Gastroesophageal sphincter (tissue), 4 donors: ENCODE data around the gene DMTF1. TPM values are rescaled to one million over a fixed set of nuclear protein-coding genes. Genes with fewer than 3 reads are reported as not detected.
A peak's percentile ranks its signal among the peaks of the same experiment; 100 is the strongest.

ENCODE experiments used
- ATAC-seq: fragments of 150-250 bp; one replicate; pipeline ENCODE4 v1.9.1; 2016; ENCODE audit warnings: mild to moderate bottlenecking, moderate library complexity
- H3K27ac ChIP-seq, 4 donors: fragments of 200-600 bp; sonication (generic) in 3 of 4; 1 replicate in 3 of 4; 2 replicates in 1 of 4; pipeline ENCODE4 v1.5.1; 2016 to 2019
- H3K27me3 ChIP-seq: fragments of 200-600 bp; sonication (generic); one replicate; pipeline ENCODE4 v1.5.1; 2019
- H3K36me3 ChIP-seq, 2 donors: fragments of 200-600 bp; sonication (generic); one replicate each; pipeline ENCODE4 v1.5.1; 2019; ENCODE audit warnings: control low read depth in 1 of 2
- H3K4me1 ChIP-seq, 3 donors: fragments of 200-600 bp; sonication (generic); 1 replicate in 2 of 3; 2 replicates in 1 of 3; pipeline ENCODE4 v1.5.1; 2016 to 2019; ENCODE audit warnings: control low read depth in 2 of 3
- H3K4me3 ChIP-seq, 2 donors: fragments of 200-600 bp; sonication (generic); one replicate each; pipeline ENCODE4 v1.5.1; 2019; ENCODE audit warnings: mild to moderate bottlenecking in 1 of 2, moderate library complexity in 1 of 2
- H3K9me3 ChIP-seq, 3 donors: fragments of 200-600 bp; sonication (generic); one replicate each; pipeline ENCODE4 v1.5.1; 2017 to 2019; ENCODE audit warnings: control low read depth in 2 of 3
- EP300 ChIP-seq: sonication (generic); formaldehyde crosslinking; IDR thresholded peaks from one replicate; pipeline ENCODE4 v1.6.1; 2017; ENCODE audit warnings: antibody characterized with exemption, mild to moderate bottlenecking
- POLR2A ChIP-seq, 2 donors: fragments of 450-650 bp; IDR thresholded peaks; one replicate each; pipeline ENCODE4 v1.6.1; 2017; ENCODE audit warnings: antibody characterized with exemption in 2 of 2, mild to moderate bottlenecking in 2 of 2, moderate library complexity in 1 of 2
- POLR2AphosphoS5 ChIP-seq: sonication (generic); formaldehyde crosslinking; IDR thresholded peaks from one replicate; pipeline ENCODE4 v1.6.1; 2017; ENCODE audit warnings: antibody characterized with exemption
- WGBS, 2 donors: methylation state at CpG; one replicate each; pipeline ENCODE4 v1.1.5; 2018; ENCODE audit warnings: low coverage in 1 of 2; 5-methylcytosine and 5-hydroxymethylcytosine counted together
- total RNA-seq, 4 donors: library from RNA; depleted of rRNA; stranded (reverse); fragments of >200 nt; gene quantifications; one replicate each; pipeline ENCODE4 v1.1.0, GENCODE V29; 2016
- TF ChIP-seq, protein P1 (sequence below), 4 experiments: fragments of 200-600 bp in 2 of 4; fragments of 450-650 bp in 2 of 4; sonication (generic) in 1 of 4; IDR thresholded peaks; one replicate each; pipeline ENCODE4 v1.5.1; 2017 to 2019; ENCODE audit warnings: antibody characterized with exemption in 4 of 4, mild to moderate bottlenecking in 2 of 4, moderate library complexity in 2 of 4

The DMTF1 gene
- total RNA-seq, 4 donors from 2014 or later, result 27.0 to 142 (median 53.2) TPM

DNA sequence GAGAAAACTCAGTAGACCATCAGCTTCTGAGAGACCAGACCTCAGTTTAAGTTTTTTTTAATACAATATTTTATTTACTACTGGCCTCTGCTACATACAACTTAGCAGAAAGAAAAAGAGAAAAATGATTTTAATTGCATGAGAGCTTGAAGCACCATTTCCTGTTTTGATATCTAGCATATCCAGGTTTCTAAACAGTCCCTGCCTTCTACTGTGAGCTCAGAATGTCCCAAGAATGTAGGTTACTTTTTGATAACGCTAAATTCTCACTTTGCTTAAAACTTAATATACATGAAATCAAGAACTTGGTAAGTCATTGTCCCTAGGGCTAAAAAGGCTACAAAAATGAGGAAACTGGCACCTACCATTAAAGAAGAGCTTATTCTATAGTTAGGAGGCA lies 60.2 kb downstream of the DMTF1 start:
- no peak overlapping the region for H3K4me3 ChIP-seq
- WGBS, 2 donors, result 67 to 78% methylated on average over 1 of the region's 1 CpG
- no peak for ATAC-seq

DNA sequence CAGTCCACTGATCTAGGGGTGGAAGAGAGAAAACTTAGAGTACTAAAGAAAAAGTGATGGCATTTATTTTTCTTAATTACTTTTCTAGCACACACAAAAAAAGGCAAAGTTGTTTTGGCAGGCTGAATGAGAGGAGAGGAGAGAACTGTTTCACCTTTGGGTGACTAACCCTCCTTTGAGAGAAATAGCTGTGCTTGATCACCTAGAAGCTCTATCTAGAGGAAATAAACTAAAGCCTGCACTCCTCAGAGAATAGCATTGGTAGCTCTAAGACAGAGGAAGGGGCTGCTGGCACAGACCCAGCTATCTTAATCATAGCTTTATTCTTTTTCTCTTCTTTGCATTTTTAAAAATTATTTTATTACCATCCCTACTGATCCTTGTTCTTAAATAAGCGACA lies 61.0 kb downstream of the DMTF1 start:
- Histone ChIP-seq H3K36me3 (no peaks in the 10 kb centered on the region), H3K27ac (no peak overlapping the region), H3K9me3 (no peaks in the 10 kb centered on the region), H3K4me3 (no peak overlapping the region), H3K4me1 (peaks cover 0 to 41% (median 8%) of the 10 kb centered on the region in 3 donors), H3K27me3 (no peaks in the 10 kb centered on the region)
- no peak for ATAC-seq
- 88 to 94% methylated on average over 1 of the region's 1 CpG for WGBS, 2 donors
- TF ChIP-seq POLR2AphosphoS5 (no peak), EP300 (no peak), POLR2A (IDR thresholded peaks at IDR 0.05) (no peak)
- TF ChIP-seq, protein P1, sequence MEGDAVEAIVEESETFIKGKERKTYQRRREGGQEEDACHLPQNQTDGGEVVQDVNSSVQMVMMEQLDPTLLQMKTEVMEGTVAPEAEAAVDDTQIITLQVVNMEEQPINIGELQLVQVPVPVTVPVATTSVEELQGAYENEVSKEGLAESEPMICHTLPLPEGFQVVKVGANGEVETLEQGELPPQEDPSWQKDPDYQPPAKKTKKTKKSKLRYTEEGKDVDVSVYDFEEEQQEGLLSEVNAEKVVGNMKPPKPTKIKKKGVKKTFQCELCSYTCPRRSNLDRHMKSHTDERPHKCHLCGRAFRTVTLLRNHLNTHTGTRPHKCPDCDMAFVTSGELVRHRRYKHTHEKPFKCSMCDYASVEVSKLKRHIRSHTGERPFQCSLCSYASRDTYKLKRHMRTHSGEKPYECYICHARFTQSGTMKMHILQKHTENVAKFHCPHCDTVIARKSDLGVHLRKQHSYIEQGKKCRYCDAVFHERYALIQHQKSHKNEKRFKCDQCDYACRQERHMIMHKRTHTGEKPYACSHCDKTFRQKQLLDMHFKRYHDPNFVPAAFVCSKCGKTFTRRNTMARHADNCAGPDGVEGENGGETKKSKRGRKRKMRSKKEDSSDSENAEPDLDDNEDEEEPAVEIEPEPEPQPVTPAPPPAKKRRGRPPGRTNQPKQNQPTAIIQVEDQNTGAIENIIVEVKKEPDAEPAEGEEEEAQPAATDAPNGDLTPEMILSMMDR (IDR thresholded peaks at IDR 0.05), result no peak

More for the DNA sequence above, 60.2 kb downstream of the DMTF1 start:
- Histone ChIP-seq H3K9me3 (no peaks in the 10 kb centered on the region), H3K27me3 (no peaks in the 10 kb centered on the region), H3K36me3 (no peaks in the 10 kb centered on the region), H3K27ac (no peak overlapping the region), H3K4me1 (peaks cover 0 to 33% (median 8%) of the 10 kb centered on the region in 3 donors)
- TF ChIP-seq, protein P1 (IDR thresholded peaks at IDR 0.05), result no peak
- TF ChIP-seq EP300 (no peak), POLR2A (IDR thresholded peaks at IDR 0.05) (no peak), POLR2AphosphoS5 (no peak)

DNA sequence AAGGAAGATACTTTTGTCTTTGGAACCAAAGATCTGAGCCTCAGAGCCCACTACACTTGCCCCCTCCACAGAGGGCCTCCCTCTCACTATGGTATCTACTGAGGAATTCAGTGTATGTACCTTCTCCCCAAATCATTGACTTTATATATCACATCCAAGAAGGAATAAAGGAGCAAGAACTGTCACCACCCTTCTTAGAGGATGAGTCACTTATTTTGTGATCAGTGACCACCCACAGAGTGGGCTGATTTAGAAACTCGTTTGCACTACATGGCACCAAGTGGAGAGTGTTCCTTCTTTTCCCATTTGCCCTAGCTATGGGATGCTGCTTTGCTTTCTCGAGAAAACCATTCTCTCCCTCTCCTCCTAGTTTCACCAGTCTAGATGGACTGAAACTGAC lies 61.6 kb downstream of the DMTF1 start:
- no peak for ATAC-seq
- H3K4me1 ChIP-seq, result peaks cover 0 to 46% (median 8%) of the 10 kb centered on the region in 3 donors
- no peak overlapping the region for H3K4me3 ChIP-seq

DNA sequence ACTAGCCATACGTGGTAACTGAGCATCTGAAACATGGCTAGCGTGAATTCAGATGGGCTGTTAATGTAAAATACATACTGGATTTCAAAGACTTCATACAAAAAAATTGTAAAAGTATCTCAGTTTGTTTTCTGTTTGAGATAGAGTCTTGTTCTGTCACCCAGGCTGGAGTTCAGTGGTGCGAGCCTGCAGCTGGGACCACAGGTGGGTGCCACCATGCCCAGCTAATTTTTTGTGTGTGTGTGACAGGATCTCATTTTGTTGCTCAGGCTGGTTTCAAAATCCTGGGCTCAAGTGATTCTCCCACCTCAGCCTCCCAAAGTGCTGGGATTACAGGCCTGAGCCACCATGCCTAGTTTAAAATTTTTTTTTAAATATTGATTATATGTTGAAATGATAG lies 62.8 kb downstream of the DMTF1 start:
- H3K27me3 ChIP-seq, result no peaks in the 10 kb centered on the region
- WGBS, 2 donors, result 93 to 95% methylated on average over 3 of the region's 3 CpGs
- no peaks in the 10 kb centered on the region for H3K9me3 ChIP-seq
- H3K36me3 ChIP-seq, result no peaks in the 10 kb centered on the region
- peaks cover 0 to 50% (median 8%) of the 10 kb centered on the region in 3 donors for H3K4me1 ChIP-seq
- no peak overlapping the region for H3K4me3 ChIP-seq
- no peak overlapping the region for H3K27ac ChIP-seq
- ATAC-seq, result no peak
- TF ChIP-seq, protein P1 (IDR thresholded peaks at IDR 0.05), result no peak
- no peak for TF ChIP-seq POLR2AphosphoS5
- no peak for TF ChIP-seq EP300
- TF ChIP-seq POLR2A (IDR thresholded peaks at IDR 0.05), result no peak

More for the DNA sequence above, 61.6 kb downstream of the DMTF1 start:
- Histone ChIP-seq H3K9me3 (no peaks in the 10 kb centered on the region), H3K27ac (no peak overlapping the region), H3K27me3 (no peaks in the 10 kb centered on the region), H3K36me3 (no peaks in the 10 kb centered on the region)
- no peak for TF ChIP-seq EP300
- TF ChIP-seq POLR2A (IDR thresholded peaks at IDR 0.05), result no peak
- TF ChIP-seq POLR2AphosphoS5, result no peak
- WGBS, 2 donors, result 40 to 100% methylated on average over 1 to 2 of the region's 2 CpGs

DNA sequence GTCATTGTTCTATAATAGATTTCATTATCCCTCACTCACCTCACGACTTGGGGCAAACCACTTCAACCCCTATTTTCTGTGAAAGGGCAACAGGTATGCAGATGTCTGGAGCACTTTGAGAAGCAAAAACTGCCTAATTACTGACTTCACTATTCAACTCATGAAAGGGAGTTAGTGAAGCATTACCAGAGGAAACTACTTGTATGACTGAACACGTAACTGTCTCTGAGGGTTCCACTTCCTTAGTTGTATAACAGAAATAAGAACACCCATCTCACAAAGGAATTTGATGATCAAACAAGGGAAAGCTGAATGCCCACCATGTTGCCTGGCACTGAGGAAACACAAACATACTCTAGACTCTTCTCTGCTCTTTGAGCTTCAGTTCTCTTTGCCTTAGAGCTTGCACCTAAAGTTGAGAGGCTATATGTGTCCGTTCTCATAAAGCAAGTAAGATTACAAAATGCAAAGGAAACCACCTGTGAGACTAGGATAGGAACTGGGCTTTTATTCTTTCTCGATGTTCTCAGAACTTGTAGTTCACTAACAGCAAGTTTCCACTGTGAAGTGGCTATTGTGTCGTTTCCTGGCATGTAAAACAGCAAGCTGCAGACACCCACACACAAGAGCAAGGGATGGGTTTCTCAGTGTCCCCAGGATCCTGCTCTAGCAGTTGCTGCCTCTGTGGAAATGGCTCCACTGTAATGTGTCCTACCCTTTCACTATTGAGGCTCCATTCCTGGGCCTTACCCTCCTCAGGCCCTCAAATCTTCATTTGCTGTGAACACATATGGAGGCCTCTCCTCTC lies 64.7 kb downstream of the DMTF1 start:
- 53 to 75% methylated on average over 4 to 5 of the region's 5 CpGs for WGBS, 2 donors
- Histone ChIP-seq H3K27me3 (no peaks in the 10 kb centered on the region), H3K9me3 (no peaks in the 10 kb centered on the region), H3K4me3 (no peak overlapping the region), H3K36me3 (no peaks in the 10 kb centered on the region), H3K27ac (peak overlapping the region in 1 of 4 donors; percentile 11), H3K4me1 (peaks cover 3 to 62% (median 13%) of the 10 kb centered on the region in 3 donors)
- no peak for ATAC-seq
- TF ChIP-seq EP300 (no peak), POLR2A (IDR thresholded peaks at IDR 0.05) (no peak), POLR2AphosphoS5 (no peak)
- TF ChIP-seq, protein P1 (IDR thresholded peaks at IDR 0.05), result no peak
